ENCODE data around the gene SSBP2. TPM values are rescaled to one million over a fixed set of nuclear protein-coding genes. Genes with fewer than 3 reads are reported as not detected.

The SSBP2 gene
- total RNA-seq, 2 experiments from 2014 or later: 11.7 to 12.9 TPM

GRCh38 chr5:81768935-81769452 is 18.1 kb upstream of the SSBP2 start:
- ChIA-PET POLR2A (no interaction called here), CTCF (no interaction called here)
- intact Hi-C loops (cut with micrococcal nuclease): no loop called here
- H3K27me3 Mint-ChIP-seq: no peaks in the 10 kb centered on the region
- H3K4me1 Mint-ChIP-seq (ENCODE audit: low read depth): peaks cover 2% of the 10 kb centered on the region
- no peak for TF ChIP-seq CTCF (IDR thresholded peaks at IDR 0.05)
- no peaks in the 10 kb centered on the region for H3K9me3 Mint-ChIP-seq
- H3K36me3 Mint-ChIP-seq (ENCODE audit: low read depth): no peaks in the 10 kb centered on the region
- H3K27ac Mint-ChIP-seq: no peak overlapping the region
- ATAC-seq (no peak), DNase-seq (no peak)
- H3K4me3 Mint-ChIP-seq: no peak overlapping the region

- TF ChIP-seq CTCF (IDR thresholded peaks at IDR 0.05): no peak
- no peaks in the 10 kb centered on the region for H3K36me3 Mint-ChIP-seq (ENCODE audit: low read depth)
- no peaks in the 10 kb centered on the region for H3K27me3 Mint-ChIP-seq
- no peak for DNase-seq
- peaks cover 2% of the 10 kb centered on the region for H3K4me1 Mint-ChIP-seq (ENCODE audit: low read depth)
- ChIA-PET CTCF (interaction anchor here (1.2 kb wide), 1 partner anchor 10 kb away, joined by 3 read pairs; no protein-coding TSS in a partner anchor), POLR2A (interaction anchor here (0.6 kb wide), 1 partner anchor 236 kb away, joined by 3 read pairs; no protein-coding TSS in a partner anchor)
- H3K27ac Mint-ChIP-seq: no peak overlapping the region
- H3K4me3 Mint-ChIP-seq: no peak overlapping the region
- intact Hi-C loops (cut with micrococcal nuclease): no loop called here
- ATAC-seq: no peak
- H3K9me3 Mint-ChIP-seq: no peaks in the 10 kb centered on the region
These were observed 17.0 kb upstream of the SSBP2 start for GRCh38 chr5:81767938-81768337.

- Mint-ChIP-seq H3K36me3 (ENCODE audit: low read depth) (no peaks in the 10 kb centered on the region), H3K4me1 (ENCODE audit: low read depth) (peaks cover 2% of the 10 kb centered on the region), H3K27ac (no peak overlapping the region), H3K4me3 (no peak overlapping the region), H3K27me3 (no peaks in the 10 kb centered on the region), H3K9me3 (no peaks in the 10 kb centered on the region)
- ChIA-PET POLR2A (interaction anchor here (0.6 kb wide), 1 partner anchor 237 kb away, joined by 3 read pairs; no protein-coding TSS in a partner anchor), CTCF (interaction anchor here (1.2 kb wide), 1 partner anchor 9 kb away, joined by 3 read pairs; no protein-coding TSS in a partner anchor)
- no peak for ATAC-seq
- no peak for TF ChIP-seq CTCF (IDR thresholded peaks at IDR 0.05)
- intact Hi-C loops (cut with micrococcal nuclease): no loop called here
- no peak for DNase-seq
These were observed 16.2 kb upstream of the SSBP2 start for GRCh38 chr5:81767097-81767496.

- Mint-ChIP-seq H3K27ac (no peak overlapping the region), H3K9me3 (no peaks in the 10 kb centered on the region), H3K27me3 (no peaks in the 10 kb centered on the region), H3K4me3 (no peak overlapping the region), H3K36me3 (ENCODE audit: low read depth) (no peaks in the 10 kb centered on the region), H3K4me1 (ENCODE audit: low read depth) (peaks cover 2% of the 10 kb centered on the region)
- POLR2A ChIA-PET: no interaction called here
- CTCF ChIA-PET: no interaction called here
- intact Hi-C loops (cut with micrococcal nuclease): no loop called here
- no peak for ATAC-seq
- DNase-seq: no peak
- TF ChIP-seq CTCF (IDR thresholded peaks at IDR 0.05): no peak
These were observed 15.7 kb upstream of the SSBP2 start for GRCh38 chr5:81766611-81767010.

- CTCF ChIA-PET: no interaction called here
- intact Hi-C loops (cut with micrococcal nuclease): no loop called here
- Mint-ChIP-seq H3K4me3 (no peak overlapping the region), H3K36me3 (ENCODE audit: low read depth) (no peaks in the 10 kb centered on the region), H3K9me3 (no peaks in the 10 kb centered on the region), H3K27me3 (no peaks in the 10 kb centered on the region), H3K4me1 (ENCODE audit: low read depth) (peaks cover 6% of the 10 kb centered on the region), H3K27ac (no peak overlapping the region)
- ATAC-seq (no peak), DNase-seq (no peak)
- TF ChIP-seq CTCF (IDR thresholded peaks at IDR 0.05): no peak
- POLR2A ChIA-PET: no interaction called here
These were observed 12.5 kb upstream of the SSBP2 start for GRCh38 chr5:81763294-81763928.
